ENCODE data around the gene TUBGCP5. TPM values are rescaled to one million over a fixed set of nuclear protein-coding genes. Genes with fewer than 3 reads are reported as not detected.
"Not testable (repeated sequence)": the region's sequence is repeated elsewhere in the genome, so short reads cannot be mapped to it uniquely, and the experiment has no call there.

TUBGCP5 gene
- total RNA-seq, 1 experiment from 2014 or later: 23.3 TPM

GRCh38 chr15:22988811-22989210 lies 50.6 kb downstream of the TUBGCP5 start:
- in situ Hi-C loops (cut with HindIII; ENCODE audit: low pct_unique_long_range_greater_than_20kb, low sequenced_read_pairs) (no loop called here), intact Hi-C loops (cut with micrococcal nuclease; ENCODE audit: unreplicated experiment) (loop anchor here (10.0 kb wide), 1 partner anchor 46 kb away; the partner anchor contains the start of gene TUBGCP5)
- H3K4me3 ChIP-seq (ENCODE audit: low read depth in 2 of 2, low read length in 2 of 2): no peak overlapping the region
- DNase-seq (ENCODE audit: low read depth, low spot score) (no peak), ATAC-seq (no peak)
- no peaks in the 10 kb centered on the region for H3K36me3 ChIP-seq (ENCODE audit: control insufficient read depth, insufficient read depth, low read length)
- TF ChIP-seq CTCF (IDR thresholded peaks at IDR 0.05) (no peak), POLR2AphosphoS5 (IDR thresholded peaks at IDR 0.05; ENCODE audit: low read depth, low read length) (no peak), TCF7L2 (IDR thresholded peaks at IDR 0.05; ENCODE audit: low read depth, low read length) (no peak), SIN3A (IDR thresholded peaks at IDR 0.05; ENCODE audit: borderline replicate concordance, insufficient read depth, low read depth, low read length) (no peak)
- TF ChIP-seq, protein P1, sequence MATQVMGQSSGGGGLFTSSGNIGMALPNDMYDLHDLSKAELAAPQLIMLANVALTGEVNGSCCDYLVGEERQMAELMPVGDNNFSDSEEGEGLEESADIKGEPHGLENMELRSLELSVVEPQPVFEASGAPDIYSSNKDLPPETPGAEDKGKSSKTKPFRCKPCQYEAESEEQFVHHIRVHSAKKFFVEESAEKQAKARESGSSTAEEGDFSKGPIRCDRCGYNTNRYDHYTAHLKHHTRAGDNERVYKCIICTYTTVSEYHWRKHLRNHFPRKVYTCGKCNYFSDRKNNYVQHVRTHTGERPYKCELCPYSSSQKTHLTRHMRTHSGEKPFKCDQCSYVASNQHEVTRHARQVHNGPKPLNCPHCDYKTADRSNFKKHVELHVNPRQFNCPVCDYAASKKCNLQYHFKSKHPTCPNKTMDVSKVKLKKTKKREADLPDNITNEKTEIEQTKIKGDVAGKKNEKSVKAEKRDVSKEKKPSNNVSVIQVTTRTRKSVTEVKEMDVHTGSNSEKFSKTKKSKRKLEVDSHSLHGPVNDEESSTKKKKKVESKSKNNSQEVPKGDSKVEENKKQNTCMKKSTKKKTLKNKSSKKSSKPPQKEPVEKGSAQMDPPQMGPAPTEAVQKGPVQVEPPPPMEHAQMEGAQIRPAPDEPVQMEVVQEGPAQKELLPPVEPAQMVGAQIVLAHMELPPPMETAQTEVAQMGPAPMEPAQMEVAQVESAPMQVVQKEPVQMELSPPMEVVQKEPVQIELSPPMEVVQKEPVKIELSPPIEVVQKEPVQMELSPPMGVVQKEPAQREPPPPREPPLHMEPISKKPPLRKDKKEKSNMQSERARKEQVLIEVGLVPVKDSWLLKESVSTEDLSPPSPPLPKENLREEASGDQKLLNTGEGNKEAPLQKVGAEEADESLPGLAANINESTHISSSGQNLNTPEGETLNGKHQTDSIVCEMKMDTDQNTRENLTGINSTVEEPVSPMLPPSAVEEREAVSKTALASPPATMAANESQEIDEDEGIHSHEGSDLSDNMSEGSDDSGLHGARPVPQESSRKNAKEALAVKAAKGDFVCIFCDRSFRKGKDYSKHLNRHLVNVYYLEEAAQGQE (IDR thresholded peaks at IDR 0.05; ENCODE audit: insufficient read depth in 1 of 2, low read depth in 2 of 2, low read length in 1 of 2): no peak
- no peaks in the 10 kb centered on the region for H3K9me3 ChIP-seq (ENCODE audit: control insufficient read depth, insufficient read depth, low read depth, low read length)
- no TSS peak for BruUV-seq (replicated peaks)
- CTCF ChIA-PET: no interaction called here
- POLR2A ChIA-PET: no interaction called here
- no peak overlapping the region for H3K27ac ChIP-seq (ENCODE audit: low read length)
- H3K27me3 ChIP-seq (ENCODE audit: control insufficient read depth, insufficient read depth, low read length): no peaks in the 10 kb centered on the region
- H3K4me1 ChIP-seq (ENCODE audit: control insufficient read depth, insufficient read depth, low read length): no peaks in the 10 kb centered on the region

DNA sequence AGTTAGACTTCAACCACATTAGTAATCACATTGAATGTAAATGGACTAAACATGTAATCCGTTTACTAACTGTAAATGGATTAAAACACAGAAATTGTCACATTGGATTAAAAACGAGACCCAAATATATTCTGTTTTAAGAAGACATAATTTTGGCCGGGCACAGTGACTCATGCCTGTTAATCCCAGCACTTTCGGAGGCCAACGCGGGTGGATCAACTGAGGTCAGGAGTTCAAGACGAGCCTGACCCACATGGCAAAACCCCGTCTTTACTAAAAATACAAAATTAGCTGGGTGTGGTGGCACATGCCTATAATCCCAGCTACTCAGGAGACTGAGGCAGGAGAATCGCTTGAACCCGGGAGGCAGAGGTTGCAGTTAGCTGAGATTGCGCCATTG lies 57.4 kb downstream of the TUBGCP5 start:
- H3K36me3 ChIP-seq (ENCODE audit: control insufficient read depth, insufficient read depth, low read length); DNase-seq (ENCODE audit: low read depth, low spot score); in situ Hi-C loops (cut with HindIII; ENCODE audit: low pct_unique_long_range_greater_than_20kb, low sequenced_read_pairs); ATAC-seq; CTCF ChIA-PET; H3K9me3 ChIP-seq (ENCODE audit: control insufficient read depth, insufficient read depth, low read depth, low read length); H3K27me3 ChIP-seq (ENCODE audit: control insufficient read depth, insufficient read depth, low read length); BruUV-seq (replicated peaks); POLR2A ChIA-PET; H3K4me1 ChIP-seq (ENCODE audit: control insufficient read depth, insufficient read depth, low read length); H3K27ac ChIP-seq (ENCODE audit: low read length); H3K4me3 ChIP-seq (ENCODE audit: low read depth in 2 of 2, low read length in 2 of 2): not testable (repeated sequence)
- intact Hi-C loops (cut with micrococcal nuclease; ENCODE audit: unreplicated experiment): loop anchor here (10.0 kb wide), 1 partner anchor 53 kb away; the partner anchor contains the start of gene TUBGCP5

- ChIA-PET CTCF (no interaction called here), POLR2A (no interaction called here)
- intact Hi-C loops (cut with micrococcal nuclease; ENCODE audit: unreplicated experiment): loop anchor here (10.0 kb wide), 1 partner anchor 54 kb away; the partner anchor contains the start of gene TUBGCP5
Observed at GRCh38 chr15:22981051-22981840, 58.1 kb downstream of the TUBGCP5 start.

More at GRCh38 chr15:22981051-22981840, 58.1 kb downstream of the TUBGCP5 start:
- Histone ChIP-seq H3K4me1 (ENCODE audit: control insufficient read depth, insufficient read depth, low read length) (0 out of 2 replicates have a peak, but pooled peaks cover 6% of the 10 kb centered on the region), H3K27ac (ENCODE audit: low read length) (peak overlapping the region; percentile 64), H3K36me3 (ENCODE audit: control insufficient read depth, insufficient read depth, low read length) (no peaks in the 10 kb centered on the region), H3K27me3 (ENCODE audit: control insufficient read depth, insufficient read depth, low read length) (no peaks in the 10 kb centered on the region), H3K9me3 (ENCODE audit: control insufficient read depth, insufficient read depth, low read depth, low read length) (no peaks in the 10 kb centered on the region), H3K4me3 (ENCODE audit: low read depth in 2 of 2, low read length in 2 of 2) (peak overlapping the region; percentile 77 to 100)
- DNase-seq (ENCODE audit: low read depth, low spot score): no peak
- in situ Hi-C loops (cut with HindIII; ENCODE audit: low pct_unique_long_range_greater_than_20kb, low sequenced_read_pairs): no loop called here
- no peak for ATAC-seq
- TSS peak; percentile 55 for BruUV-seq (replicated peaks)
- TF ChIP-seq TCF7L2 (IDR thresholded peaks at IDR 0.05; ENCODE audit: low read depth, low read length): no peak

All from Panc1 (cell line).